ENCODE measurements around the gene SYNDIG1. TPM values are rescaled to one million over a fixed set of nuclear protein-coding genes. Genes with fewer than 3 reads are reported as not detected.

SYNDIG1 gene
- total RNA-seq, 6 experiments from 2014 or later = 0.14 to 0.31 TPM; not detected in 4

DNA sequence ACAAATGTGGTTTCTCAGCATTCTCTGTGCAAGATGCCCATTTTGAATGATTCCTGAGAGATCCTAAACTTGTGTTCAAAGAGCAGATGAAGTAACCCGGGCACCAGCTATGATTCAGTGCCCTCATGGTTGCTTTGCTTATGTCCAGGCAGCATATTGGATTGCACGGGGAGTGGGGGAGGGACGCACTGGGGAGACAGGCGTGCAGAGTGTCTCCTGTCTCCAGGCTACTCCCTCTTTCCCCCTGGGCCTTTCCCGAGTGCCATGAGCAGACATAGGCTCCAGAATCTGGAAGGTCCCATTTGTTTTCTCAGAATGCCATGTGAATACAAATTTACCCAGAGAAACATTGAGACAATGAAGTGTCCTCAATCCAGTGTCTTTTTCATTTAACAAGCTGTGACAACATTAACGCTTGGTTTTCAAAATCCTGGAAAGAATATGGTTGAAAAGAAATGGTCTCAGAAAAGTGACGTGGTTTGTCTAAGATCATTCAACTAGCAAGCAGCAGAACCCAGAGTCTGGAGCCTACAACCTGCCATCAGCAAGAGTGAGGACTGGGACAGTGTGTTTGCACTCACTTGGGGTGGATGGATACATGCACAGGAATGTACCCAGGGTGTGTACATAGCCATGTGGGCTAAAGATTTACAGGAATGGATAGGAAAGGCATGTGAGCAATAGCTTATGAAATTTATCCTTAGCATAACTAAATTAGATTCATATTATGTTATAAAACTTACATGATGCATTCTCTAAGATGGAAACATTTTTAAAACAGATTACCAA lies 4.2 kb downstream of the SYNDIG1 start:
- no peak overlapping the region for H3K27ac Mint-ChIP-seq
- no peaks in the 10 kb centered on the region for H3K36me3 Mint-ChIP-seq (ENCODE audit: low read depth)
- no peaks in the 10 kb centered on the region for H3K4me1 Mint-ChIP-seq (ENCODE audit: low read depth)
- peaks cover 30% of the 10 kb centered on the region for H3K27me3 Mint-ChIP-seq (ENCODE audit: insufficient read depth)
- H3K4me3 Mint-ChIP-seq = no peak overlapping the region
- no peaks in the 10 kb centered on the region for H3K9me3 Mint-ChIP-seq
- DNase-seq = no peak
- TF ChIP-seq, protein P1, sequence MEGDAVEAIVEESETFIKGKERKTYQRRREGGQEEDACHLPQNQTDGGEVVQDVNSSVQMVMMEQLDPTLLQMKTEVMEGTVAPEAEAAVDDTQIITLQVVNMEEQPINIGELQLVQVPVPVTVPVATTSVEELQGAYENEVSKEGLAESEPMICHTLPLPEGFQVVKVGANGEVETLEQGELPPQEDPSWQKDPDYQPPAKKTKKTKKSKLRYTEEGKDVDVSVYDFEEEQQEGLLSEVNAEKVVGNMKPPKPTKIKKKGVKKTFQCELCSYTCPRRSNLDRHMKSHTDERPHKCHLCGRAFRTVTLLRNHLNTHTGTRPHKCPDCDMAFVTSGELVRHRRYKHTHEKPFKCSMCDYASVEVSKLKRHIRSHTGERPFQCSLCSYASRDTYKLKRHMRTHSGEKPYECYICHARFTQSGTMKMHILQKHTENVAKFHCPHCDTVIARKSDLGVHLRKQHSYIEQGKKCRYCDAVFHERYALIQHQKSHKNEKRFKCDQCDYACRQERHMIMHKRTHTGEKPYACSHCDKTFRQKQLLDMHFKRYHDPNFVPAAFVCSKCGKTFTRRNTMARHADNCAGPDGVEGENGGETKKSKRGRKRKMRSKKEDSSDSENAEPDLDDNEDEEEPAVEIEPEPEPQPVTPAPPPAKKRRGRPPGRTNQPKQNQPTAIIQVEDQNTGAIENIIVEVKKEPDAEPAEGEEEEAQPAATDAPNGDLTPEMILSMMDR (IDR thresholded peaks at IDR 0.05) = no peak

DNA sequence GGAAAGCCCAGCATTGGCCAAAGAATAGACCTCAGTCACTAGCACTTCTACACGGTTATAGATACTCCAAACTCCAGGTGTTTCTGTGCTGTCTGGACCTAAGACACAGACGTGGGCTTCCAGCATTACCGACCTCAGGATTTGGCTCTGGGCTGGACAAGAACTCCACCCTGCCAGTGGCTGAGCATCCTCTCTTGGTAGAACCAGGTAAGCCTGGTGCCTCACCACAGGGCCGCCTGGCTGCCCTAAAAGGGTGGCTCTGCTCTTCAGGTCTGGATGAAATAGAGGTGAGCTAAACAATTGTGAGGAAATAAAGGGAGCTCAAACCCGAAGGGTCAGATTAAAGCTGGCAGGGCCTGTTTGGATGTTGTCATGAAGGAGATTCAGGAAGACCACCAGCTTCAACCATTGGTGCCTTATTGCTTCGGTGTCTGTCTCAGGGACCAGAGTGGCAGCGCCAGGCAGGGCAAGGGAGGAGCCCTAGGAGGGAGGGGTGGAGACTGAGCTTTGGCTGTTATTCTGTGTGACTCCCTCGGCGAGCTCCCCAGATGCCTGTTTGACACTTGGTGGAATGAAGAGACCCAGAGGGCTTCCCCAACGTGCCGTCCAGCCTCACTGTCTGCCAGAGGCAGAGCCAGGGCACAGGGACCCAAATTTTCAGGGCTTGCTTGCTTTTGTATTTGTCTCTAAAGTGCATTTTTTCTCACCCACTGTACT lies 8.6 kb downstream of the SYNDIG1 start:
- H3K9me3 Mint-ChIP-seq = no peaks in the 10 kb centered on the region
- H3K4me3 Mint-ChIP-seq = no peak overlapping the region
- H3K27ac Mint-ChIP-seq = no peak overlapping the region
- no peaks in the 10 kb centered on the region for H3K4me1 Mint-ChIP-seq (ENCODE audit: low read depth)
- no peaks in the 10 kb centered on the region for H3K36me3 Mint-ChIP-seq (ENCODE audit: low read depth)
- TF ChIP-seq, protein P1 (IDR thresholded peaks at IDR 0.05) = no peak
- no peak for DNase-seq
- H3K27me3 Mint-ChIP-seq (ENCODE audit: insufficient read depth) = peaks cover 23% of the 10 kb centered on the region

DNA sequence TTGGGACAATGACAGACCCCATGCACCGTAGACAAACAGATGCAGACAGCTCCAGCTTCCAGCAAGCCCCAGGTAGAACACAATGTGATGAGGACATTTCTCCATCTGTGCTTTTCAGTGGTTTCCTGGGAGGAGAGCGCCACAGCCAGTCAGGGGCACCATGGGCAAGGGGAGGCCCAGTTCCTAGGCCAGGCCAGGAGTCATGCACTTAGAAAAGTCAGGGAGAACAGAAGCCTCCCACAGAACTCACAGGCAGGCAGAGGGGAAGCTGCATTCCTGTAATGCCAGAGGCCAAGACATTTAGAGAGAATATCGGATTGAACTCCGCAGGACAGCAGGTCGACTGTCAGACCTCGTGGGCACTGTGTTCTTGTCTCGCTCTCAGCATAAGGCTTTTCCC lies 9.2 kb downstream of the SYNDIG1 start:
- Mint-ChIP-seq H3K27ac (no peak overlapping the region), H3K4me3 (no peak overlapping the region), H3K36me3 (ENCODE audit: low read depth) (no peaks in the 10 kb centered on the region), H3K9me3 (no peaks in the 10 kb centered on the region), H3K4me1 (ENCODE audit: low read depth) (no peaks in the 10 kb centered on the region), H3K27me3 (ENCODE audit: insufficient read depth) (peaks cover 21% of the 10 kb centered on the region)
- DNase-seq = no peak
- TF ChIP-seq, protein P1 (IDR thresholded peaks at IDR 0.05) = no peak

DNA sequence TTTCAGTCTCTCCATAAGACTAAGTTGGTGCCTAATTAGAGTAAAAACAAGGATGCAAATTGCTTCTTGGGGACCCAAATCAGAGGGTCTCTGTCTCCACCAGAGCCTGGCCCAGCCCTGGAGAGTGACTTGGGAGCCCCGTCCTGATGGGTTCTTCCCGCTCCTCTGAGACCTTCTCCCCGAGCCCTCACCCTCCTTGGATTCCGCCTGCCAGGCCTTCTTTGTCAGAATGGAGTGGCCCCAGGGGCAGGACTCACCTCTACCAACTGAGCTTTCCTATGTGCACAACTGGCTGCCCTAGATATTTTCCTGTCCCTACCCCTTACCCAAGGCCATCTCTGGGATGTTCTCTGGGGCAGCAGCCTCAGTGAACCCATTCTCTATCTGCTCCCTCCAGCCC lies 9.7 kb downstream of the SYNDIG1 start:
- Mint-ChIP-seq H3K4me3 (no peak overlapping the region), H3K27me3 (ENCODE audit: insufficient read depth) (peaks cover 17% of the 10 kb centered on the region), H3K36me3 (ENCODE audit: low read depth) (no peaks in the 10 kb centered on the region), H3K27ac (no peak overlapping the region), H3K9me3 (no peaks in the 10 kb centered on the region), H3K4me1 (ENCODE audit: low read depth) (no peaks in the 10 kb centered on the region)
- DNase-seq = no peak
- TF ChIP-seq, protein P1 (IDR thresholded peaks at IDR 0.05) = no peak

DNA sequence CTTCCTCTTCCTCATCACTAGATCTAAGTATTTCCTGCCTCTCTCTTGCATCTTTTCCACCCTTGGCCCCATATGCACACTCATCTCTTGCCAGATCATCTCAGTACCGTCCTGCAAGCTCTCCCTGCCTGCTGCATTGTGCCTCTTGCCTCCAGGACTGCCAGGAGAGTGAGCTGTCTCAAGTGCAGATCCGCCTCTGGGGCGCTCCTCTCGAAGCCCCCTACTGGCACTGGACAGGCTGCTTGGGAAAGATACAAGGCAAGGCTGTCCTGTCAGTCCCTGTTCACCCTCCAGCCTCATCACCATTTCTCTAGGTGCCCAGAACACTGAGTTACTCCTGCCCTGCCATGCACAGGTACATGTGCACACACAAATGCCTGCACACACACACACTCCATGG lies 10.2 kb downstream of the SYNDIG1 start:
- Mint-ChIP-seq H3K27ac (no peak overlapping the region), H3K27me3 (ENCODE audit: insufficient read depth) (peaks cover 17% of the 10 kb centered on the region), H3K4me3 (no peak overlapping the region), H3K9me3 (no peaks in the 10 kb centered on the region), H3K4me1 (ENCODE audit: low read depth) (no peaks in the 10 kb centered on the region), H3K36me3 (ENCODE audit: low read depth) (no peaks in the 10 kb centered on the region)
- no peak for DNase-seq
- TF ChIP-seq, protein P1 (IDR thresholded peaks at IDR 0.05) = no peak
